HK-2 (cell line): Measurements from ENCODE around the gene TJP1.
"Not testable (repeated sequence)": the region's sequence is repeated elsewhere in the genome, so short reads cannot be mapped to it uniquely, and the experiment has no call there.

ENCODE experiments used
- DNase-seq: peaks from one replicate; pipeline ENCODE4 v3.0.0-alpha.2; 2018; ENCODE audit not compliant: unreplicated experiment

The TJP1 gene

GRCh38 chr15:29838352-29839010 is 16.2 kb upstream of the TJP1 start:
- no peak for DNase-seq

GRCh38 chr15:29835301-29835700 is 13.0 kb upstream of the TJP1 start:
- DNase-seq: no peak

GRCh38 chr15:29832709-29833108 is 10.4 kb upstream of the TJP1 start:
- no peak for DNase-seq

- DNase-seq: no peak
Observed at GRCh38 chr15:29826908-29827820, 4.9 kb upstream of the TJP1 start.

- DNase-seq: no peak
Observed at GRCh38 chr15:29825227-29825626, 3.0 kb upstream of the TJP1 start.

- DNase-seq: no peak
Observed at GRCh38 chr15:29822684-29823459, 604 bp upstream of the TJP1 start.

- peak; percentile 64 for DNase-seq
Observed at GRCh38 chr15:29821416-29822099, 710 bp downstream of the TJP1 start.

- DNase-seq: no peak
Observed at GRCh38 chr15:29820394-29821154, 1.7 kb downstream of the TJP1 start.

- DNase-seq: no peak
Observed at GRCh38 chr15:29819979-29820378, 2.3 kb downstream of the TJP1 start.

GRCh38 chr15:29818141-29818540 is 4.1 kb downstream of the TJP1 start:
- DNase-seq: no peak

GRCh38 chr15:29817455-29817854 is 4.8 kb downstream of the TJP1 start:
- not testable (repeated sequence) for DNase-seq

GRCh38 chr15:29815000-29815710 is 7.1 kb downstream of the TJP1 start:
- DNase-seq: peak; percentile 4

GRCh38 chr15:29813009-29813408 is 9.3 kb downstream of the TJP1 start:
- no peak for DNase-seq

- no peak for DNase-seq
Observed at GRCh38 chr15:29812384-29812694, 9.9 kb downstream of the TJP1 start.

- no peak for DNase-seq
Observed at GRCh38 chr15:29811691-29812383, 10.4 kb downstream of the TJP1 start.

GRCh38 chr15:29805708-29806104 is 16.6 kb downstream of the TJP1 start:
- no peak for DNase-seq

GRCh38 chr15:29805043-29805707 is 17.1 kb downstream of the TJP1 start:
- DNase-seq: no peak

GRCh38 chr15:29802411-29802810 is 19.9 kb downstream of the TJP1 start:
- DNase-seq: no peak
